SK-N-SH (cell line): ENCODE results near the gene STIM1. TPM values are rescaled to one million over a fixed set of nuclear protein-coding genes. Genes with fewer than 3 reads are reported as not detected.

ENCODE experiments used
- CTCF ChIA-PET: fragments of 300-600, 350-600 bp; formaldehyde crosslinking; extraction: SDS; loops from one replicate; lab custom pipeline; 2021; lab: Yijun Ruan, JAX
- POLR2A ChIA-PET: fragments of 350-600 bp; sonication (Branson Sonifier 250); formaldehyde crosslinking; extraction: SDS; loops from one replicate; lab custom pipeline; 2020; ENCODE audit warnings: antibody characterized with exemption, inconsistent platforms; lab: Yijun Ruan, JAX
- DNase-seq: peaks from one replicate; pipeline ENCODE4 v3.0.0; 2012
- H2AFZ ChIP-seq: fragments of 200-600 bp; sonication (generic); 2 replicates; pipeline ENCODE4 v1.8.1; 2016; ENCODE audit warnings: antibody characterized with exemption, mild to moderate bottlenecking, low read depth
- H3F3A ChIP-seq: fragments of 200-600 bp; sonication (generic); replicated peaks from 2 replicates; pipeline ENCODE3; 2016; ENCODE audit warnings: antibody characterized with exemption, mild to moderate bottlenecking; ENCODE audit not compliant: insufficient read depth
- H3K27ac ChIP-seq, 2 experiments: fragments of 200-500 bp in 1 of 2; fragments of 200-600 bp in 1 of 2; sonication (Bioruptor generic) in 1 of 2; sonication (generic), shearing (Covaris generic) in 1 of 2; 2 replicates each; pipeline versions ENCODE4 v1.5.1 to v1.6.1; 2014 to 2016; ENCODE audit warnings: low read depth in 2 of 2, inconsistent platforms in 1 of 2, low read length in 1 of 2, mild to moderate bottlenecking in 1 of 2, mixed read lengths in 1 of 2
- H3K27me3 ChIP-seq: fragments of 200-600 bp; sonication (generic), shearing (Covaris generic); 2 replicates; pipeline ENCODE4 v1.6.1; 2016; ENCODE audit warnings: mixed run types; ENCODE audit not compliant: insufficient read depth
- H3K36me3 ChIP-seq, 2 experiments: fragments of 200-500 bp in 1 of 2; fragments of 200-600 bp in 1 of 2; sonication (Bioruptor generic) in 1 of 2; sonication (generic) in 1 of 2; replicated peaks in 1 of 2; 2 replicates each; pipeline versions ENCODE3 to v1.5.1; 2014 to 2016; ENCODE audit warnings: low read length in 1 of 2, mild to moderate bottlenecking in 1 of 2; ENCODE audit not compliant: insufficient read depth in 2 of 2, control insufficient read depth in 1 of 2
- H3K4me1 ChIP-seq, 2 experiments: fragments of 200-500 bp in 1 of 2; fragments of 200-600 bp in 1 of 2; sonication (Bioruptor generic) in 1 of 2; sonication (generic), shearing (Covaris generic) in 1 of 2; 2 replicates each; pipeline versions ENCODE4 v1.5.1 to v1.6.1; 2014 to 2016; ENCODE audit warnings: low read depth in 1 of 2, low read length in 1 of 2, mixed run types in 1 of 2; ENCODE audit not compliant: insufficient read depth in 2 of 2, control insufficient read depth in 1 of 2
- H3K4me2 ChIP-seq: fragments of 200-600 bp; sonication (generic), shearing (Covaris generic); 2 replicates; pipeline ENCODE4 v1.6.1; 2017; ENCODE audit warnings: mixed run types
- H3K4me3 ChIP-seq, 2 experiments: fragments of 200-500 bp in 1 of 2; fragments of 200-600 bp in 1 of 2; sonication (Bioruptor generic) in 1 of 2; sonication (generic), shearing (Covaris generic) in 1 of 2; 2 replicates each; pipeline versions ENCODE4 v1.5.1 to v1.8.1; 2014 to 2016; ENCODE audit warnings: low read depth in 2 of 2, inconsistent platforms in 1 of 2, low read length in 1 of 2, mild to moderate bottlenecking in 1 of 2, mixed read lengths in 1 of 2, moderate library complexity in 1 of 2
- H3K79me2 ChIP-seq: fragments of 200-600 bp; sonication (generic); 2 replicates; pipeline ENCODE4 v1.8.1; 2017; ENCODE audit warnings: mild to moderate bottlenecking; ENCODE audit not compliant: insufficient read depth
- H3K9ac ChIP-seq: fragments of 200-600 bp; sonication (generic); 2 replicates; pipeline ENCODE4 v1.6.1; 2017; ENCODE audit warnings: mixed run types
- H3K9me2 ChIP-seq: fragments of 200-600 bp; sonication (generic); 2 replicates; pipeline ENCODE4 v1.6.1; 2017; ENCODE audit warnings: mixed run types
- H3K9me3 ChIP-seq: fragments of 200-600 bp; sonication (generic); 2 replicates; pipeline ENCODE4 v1.6.1; 2017; ENCODE audit warnings: mixed run types, mild to moderate bottlenecking, moderate library complexity
- H4K20me1 ChIP-seq: fragments of 200-600 bp; sonication (generic); 2 replicates; pipeline ENCODE4 v1.6.1; 2017; ENCODE audit warnings: mild to moderate bottlenecking, mixed run types; ENCODE audit not compliant: insufficient read depth
- ELF1 ChIP-seq: IDR thresholded peaks from 2 replicates; pipeline ENCODE4 v1.4.0; 2012
- EP300 ChIP-seq, 2 experiments: IDR thresholded peaks; 2 replicates each; pipeline versions ENCODE4 v1.4.0 to v1.6.1; 2012; ENCODE audit warnings: borderline replicate concordance in 1 of 2, low read depth in 1 of 2, low read length in 1 of 2
- EZH2phosphoT487 ChIP-seq: fragments of 200-600 bp; sonication (generic); IDR thresholded peaks from 2 replicates; pipeline ENCODE4 v1.6.1; 2017; ENCODE audit warnings: low read depth, mixed run types, mild to moderate bottlenecking, antibody characterized with exemption, moderate library complexity, borderline replicate concordance
- IRF3 ChIP-seq: fragments of 150-350 bp; IDR thresholded peaks from 2 replicates; pipeline ENCODE4 v1.6.1; 2016; ENCODE audit warnings: mild to moderate bottlenecking, low read depth, low read length
- JUND ChIP-seq: IDR thresholded peaks from 2 replicates; pipeline ENCODE4 v1.4.0; 2012
- NFIC ChIP-seq: IDR thresholded peaks from 2 replicates; pipeline ENCODE4 v1.4.0; 2012; ENCODE audit warnings: borderline replicate concordance
- NRF1 ChIP-seq: IDR thresholded peaks from 2 replicates; pipeline ENCODE4 v1.6.1; 2012; ENCODE audit warnings: low read depth, mild to moderate bottlenecking, low read length
- POLR2AphosphoS5 ChIP-seq: IDR thresholded peaks from 2 replicates; pipeline ENCODE4 v1.6.1; 2012; ENCODE audit warnings: low read depth, low read length
- TAF1 ChIP-seq: IDR thresholded peaks from 2 replicates; pipeline ENCODE4 v1.6.1; 2012; ENCODE audit warnings: low read depth, mild to moderate bottlenecking, low read length, moderate library complexity, borderline replicate concordance
- USF2 ChIP-seq: fragments of 150-350 bp; IDR thresholded peaks from 2 replicates; pipeline ENCODE4 v1.6.1; 2017; ENCODE audit warnings: antibody characterized with exemption, low read length, low read depth, borderline replicate concordance
- YY1 ChIP-seq: IDR thresholded peaks from 2 replicates; pipeline ENCODE4 v1.4.0; 2012; ENCODE audit warnings: low read depth, mild to moderate bottlenecking
- WGBS: methylation state at CpG from one replicate; pipeline ENCODE4 v1.1.6; 2017; ENCODE audit warnings: low lambda C conversion rate; 5-methylcytosine and 5-hydroxymethylcytosine counted together
- polyA plus RNA-seq, 3 experiments: library from polyadenylated mRNA; depleted of rRNA; stranded (reverse); fragments of >200 nt; gene quantifications; 2 replicates each; pipeline ENCODE4 v1.2.3, GENCODE V29; 2012
- TF ChIP-seq, protein P1 (sequence below): fragments of 200-600 bp; sonication (generic); IDR thresholded peaks from 2 replicates; pipeline ENCODE4 v1.6.1; 2017; ENCODE audit warnings: antibody characterized with exemption, mild to moderate bottlenecking, moderate library complexity
- TF ChIP-seq, protein P2 (sequence below): IDR thresholded peaks from 2 replicates; pipeline ENCODE4 v1.4.0; 2012; ENCODE audit warnings: low read depth, borderline replicate concordance

The STIM1 gene
- polyA plus RNA-seq, 1 of the 3 experiments (the other 2 are of a cell fraction) = 29.5 TPM

GRCh38 chr11:4094348-4095291, 239.2 kb downstream of the STIM1 start, which contains the start of gene RRM1 (continued):
- TF ChIP-seq TAF1 (peak; percentile 80; the same call in 1 of the 2 replicates), EZH2phosphoT487 (no peak), EP300 (IDR thresholded peaks at IDR 0.05; ENCODE audit: borderline replicate concordance in 1 of 2, low read depth in 1 of 2, low read length in 1 of 2) (no peak), JUND (no peak), YY1 (peak; percentile 99), NFIC (no peak)
- TF ChIP-seq, protein P1, sequence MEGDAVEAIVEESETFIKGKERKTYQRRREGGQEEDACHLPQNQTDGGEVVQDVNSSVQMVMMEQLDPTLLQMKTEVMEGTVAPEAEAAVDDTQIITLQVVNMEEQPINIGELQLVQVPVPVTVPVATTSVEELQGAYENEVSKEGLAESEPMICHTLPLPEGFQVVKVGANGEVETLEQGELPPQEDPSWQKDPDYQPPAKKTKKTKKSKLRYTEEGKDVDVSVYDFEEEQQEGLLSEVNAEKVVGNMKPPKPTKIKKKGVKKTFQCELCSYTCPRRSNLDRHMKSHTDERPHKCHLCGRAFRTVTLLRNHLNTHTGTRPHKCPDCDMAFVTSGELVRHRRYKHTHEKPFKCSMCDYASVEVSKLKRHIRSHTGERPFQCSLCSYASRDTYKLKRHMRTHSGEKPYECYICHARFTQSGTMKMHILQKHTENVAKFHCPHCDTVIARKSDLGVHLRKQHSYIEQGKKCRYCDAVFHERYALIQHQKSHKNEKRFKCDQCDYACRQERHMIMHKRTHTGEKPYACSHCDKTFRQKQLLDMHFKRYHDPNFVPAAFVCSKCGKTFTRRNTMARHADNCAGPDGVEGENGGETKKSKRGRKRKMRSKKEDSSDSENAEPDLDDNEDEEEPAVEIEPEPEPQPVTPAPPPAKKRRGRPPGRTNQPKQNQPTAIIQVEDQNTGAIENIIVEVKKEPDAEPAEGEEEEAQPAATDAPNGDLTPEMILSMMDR = no peak
- TF ChIP-seq, protein P2, sequence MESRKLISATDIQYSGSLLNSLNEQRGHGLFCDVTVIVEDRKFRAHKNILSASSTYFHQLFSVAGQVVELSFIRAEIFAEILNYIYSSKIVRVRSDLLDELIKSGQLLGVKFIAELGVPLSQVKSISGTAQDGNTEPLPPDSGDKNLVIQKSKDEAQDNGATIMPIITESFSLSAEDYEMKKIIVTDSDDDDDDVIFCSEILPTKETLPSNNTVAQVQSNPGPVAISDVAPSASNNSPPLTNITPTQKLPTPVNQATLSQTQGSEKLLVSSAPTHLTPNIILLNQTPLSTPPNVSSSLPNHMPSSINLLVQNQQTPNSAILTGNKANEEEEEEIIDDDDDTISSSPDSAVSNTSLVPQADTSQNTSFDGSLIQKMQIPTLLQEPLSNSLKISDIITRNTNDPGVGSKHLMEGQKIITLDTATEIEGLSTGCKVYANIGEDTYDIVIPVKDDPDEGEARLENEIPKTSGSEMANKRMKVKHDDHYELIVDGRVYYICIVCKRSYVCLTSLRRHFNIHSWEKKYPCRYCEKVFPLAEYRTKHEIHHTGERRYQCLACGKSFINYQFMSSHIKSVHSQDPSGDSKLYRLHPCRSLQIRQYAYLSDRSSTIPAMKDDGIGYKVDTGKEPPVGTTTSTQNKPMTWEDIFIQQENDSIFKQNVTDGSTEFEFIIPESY = no peak; the same call in 1 of the 2 replicates

DNA sequence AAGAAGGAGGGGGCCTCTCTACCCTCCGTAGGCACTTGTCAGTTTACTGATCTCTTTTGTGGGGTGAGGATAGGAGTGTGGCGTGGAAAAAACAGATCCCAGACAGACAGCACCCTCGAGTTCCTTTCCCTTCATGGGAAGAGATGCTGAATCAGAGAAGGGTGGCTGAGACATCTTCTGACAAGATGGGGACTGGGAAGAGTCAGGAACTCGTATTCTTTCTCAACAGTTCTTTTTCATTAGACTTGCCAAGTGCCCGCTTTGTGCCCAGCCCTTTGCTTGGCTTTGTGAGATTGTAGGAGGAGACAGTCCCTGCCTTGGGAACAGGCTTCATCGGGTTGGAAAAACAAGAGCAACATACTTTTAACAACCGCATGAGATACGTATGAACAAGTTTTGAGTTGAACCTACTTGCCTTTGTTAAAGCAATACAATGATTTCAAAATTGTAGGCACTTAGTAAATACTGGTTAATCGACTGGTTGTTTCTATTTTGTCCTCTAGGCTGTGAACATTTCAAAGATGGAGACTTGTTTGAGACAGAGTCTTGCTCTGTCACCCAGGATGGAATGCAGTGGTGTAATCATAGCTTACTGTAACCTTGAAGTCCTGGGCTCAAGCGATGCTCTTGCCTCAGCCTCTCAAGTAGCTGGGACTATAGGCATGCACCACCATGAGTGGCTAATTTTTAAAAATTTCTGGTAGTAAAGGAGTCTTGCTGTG, 240.2 kb downstream of the STIM1 start:
- peaks cover 0 to 3% of the 10 kb centered on the region in 2 experiments for H3K36me3 ChIP-seq
- CTCF ChIA-PET = interaction anchor here (1.0 to 2.9 kb wide), 4 partner anchors 9 to 246 kb away, joined by 3 to 9 read pairs (median 6); no protein-coding TSS in a partner anchor

More for the DNA sequence above, 240.2 kb downstream of the STIM1 start:
- TF ChIP-seq NFIC = no peak
- no peak for TF ChIP-seq POLR2AphosphoS5
- no peak for TF ChIP-seq USF2
- TF ChIP-seq IRF3 = no peak
- TF ChIP-seq, protein P1 = no peak; the same call in 1 of the 2 replicates
- no peak; the same call in 1 of the 2 replicates for TF ChIP-seq TAF1
- TF ChIP-seq NRF1 = no peak
- TF ChIP-seq ELF1 = no peak
- Histone ChIP-seq H3K4me3 (peak overlapping the region; percentile 76 to 78), H3K27me3 (no peaks in the 10 kb centered on the region), H3K9me2 (no peaks in the 10 kb centered on the region), H3K9ac (peak overlapping the region; percentile 90), H2AFZ (peak overlapping the region; percentile 96), H3K79me2 (peaks cover 58% of the 10 kb centered on the region), H3F3A (peaks cover 1% of the 10 kb centered on the region), H3K9me3 (no peaks in the 10 kb centered on the region), H3K27ac (peak overlapping the region in 1 of 2 experiments; percentile 77; a peak in 2 of 4 replicates), H4K20me1 (no peaks in the 10 kb centered on the region), H3K4me2 (peak overlapping the region; percentile 90), H3K4me1 (peaks cover 0 to 6% of the 10 kb centered on the region in 2 experiments; a peak in 1 of 4 replicates)
- WGBS = 23% methylated on average over 10 of the region's 10 CpGs
- POLR2A ChIA-PET = interaction anchor here (0.7 to 1.5 kb wide), 2 partner anchors 240 to 246 kb away, joined by 3 read pairs; partner anchors contain the start of gene STIM1
- peak; percentile 27 for DNase-seq
